Skin of body (tissue), 2 donors: ENCODE data around the gene IL27RA. TPM values are rescaled to one million over a fixed set of nuclear protein-coding genes. Genes with fewer than 3 reads are reported as not detected.
"Not testable (repeated sequence)": the region's sequence is repeated elsewhere in the genome, so short reads cannot be mapped to it uniquely, and the experiment has no call there.

ENCODE experiments used
- DNase-seq: peaks from one replicate; lab custom pipeline; 2025; lab: John Stamatoyannopoulos, UW
- total RNA-seq: library from RNA; depleted of rRNA; stranded (reverse); fragments of >200 nt; gene quantifications from one replicate; pipeline ENCODE4 v1.2.3, GENCODE V29; 2014

IL27RA gene
- total RNA-seq, 1 donor from 2014 or later = 4.7 TPM

- DNase-seq = no peak
These were observed 2.7 kb upstream of the IL27RA start for GRCh38 chr19:14028901-14029300.

DNA sequence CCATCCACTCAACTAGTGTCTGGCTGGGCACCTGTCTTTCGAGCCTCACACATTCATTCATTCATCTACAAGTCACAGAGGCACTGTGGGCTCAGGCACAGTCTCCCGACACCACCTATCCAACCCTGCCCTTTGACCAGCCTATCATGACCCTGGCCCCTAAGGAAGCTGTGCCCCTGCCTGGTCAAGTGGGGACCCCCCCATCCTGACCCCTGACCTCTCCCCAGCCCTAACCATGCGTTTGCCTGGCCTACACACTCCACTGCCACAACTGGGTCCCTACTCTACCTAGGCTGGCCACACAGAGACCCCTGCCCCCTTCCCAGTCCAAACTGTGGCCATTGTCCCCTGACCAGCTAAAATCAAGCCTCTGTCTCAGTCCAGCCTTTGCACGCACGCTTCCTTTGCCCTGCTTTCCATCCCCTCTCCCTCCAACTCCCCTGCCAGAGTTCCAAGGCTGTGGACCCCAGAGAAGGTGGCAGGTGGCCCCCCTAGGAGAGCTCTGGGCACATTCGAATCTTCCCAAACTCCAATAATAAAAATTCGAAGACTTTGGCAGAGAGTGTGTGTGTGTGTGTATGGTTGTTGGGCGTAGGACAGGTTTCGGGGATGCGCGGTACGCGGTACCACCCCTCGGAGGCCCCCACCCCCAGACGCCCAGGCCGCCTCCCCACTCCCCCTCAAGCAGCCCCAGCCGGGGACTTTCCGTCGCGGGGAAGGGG, 404 bp upstream of the IL27RA start:
- DNase-seq = no peak

- DNase-seq = no peak
These were observed 2.4 kb downstream of the IL27RA start for GRCh38 chr19:14033946-14034345.

- not testable (repeated sequence) for DNase-seq
These were observed 3.6 kb downstream of the IL27RA start for GRCh38 chr19:14035159-14035558.

- DNase-seq = no peak
These were observed 4.1 kb downstream of the IL27RA start for GRCh38 chr19:14035706-14036105.

GRCh38 chr19:14039181-14039580, 7.6 kb downstream of the IL27RA start:
- no peak for DNase-seq

DNA sequence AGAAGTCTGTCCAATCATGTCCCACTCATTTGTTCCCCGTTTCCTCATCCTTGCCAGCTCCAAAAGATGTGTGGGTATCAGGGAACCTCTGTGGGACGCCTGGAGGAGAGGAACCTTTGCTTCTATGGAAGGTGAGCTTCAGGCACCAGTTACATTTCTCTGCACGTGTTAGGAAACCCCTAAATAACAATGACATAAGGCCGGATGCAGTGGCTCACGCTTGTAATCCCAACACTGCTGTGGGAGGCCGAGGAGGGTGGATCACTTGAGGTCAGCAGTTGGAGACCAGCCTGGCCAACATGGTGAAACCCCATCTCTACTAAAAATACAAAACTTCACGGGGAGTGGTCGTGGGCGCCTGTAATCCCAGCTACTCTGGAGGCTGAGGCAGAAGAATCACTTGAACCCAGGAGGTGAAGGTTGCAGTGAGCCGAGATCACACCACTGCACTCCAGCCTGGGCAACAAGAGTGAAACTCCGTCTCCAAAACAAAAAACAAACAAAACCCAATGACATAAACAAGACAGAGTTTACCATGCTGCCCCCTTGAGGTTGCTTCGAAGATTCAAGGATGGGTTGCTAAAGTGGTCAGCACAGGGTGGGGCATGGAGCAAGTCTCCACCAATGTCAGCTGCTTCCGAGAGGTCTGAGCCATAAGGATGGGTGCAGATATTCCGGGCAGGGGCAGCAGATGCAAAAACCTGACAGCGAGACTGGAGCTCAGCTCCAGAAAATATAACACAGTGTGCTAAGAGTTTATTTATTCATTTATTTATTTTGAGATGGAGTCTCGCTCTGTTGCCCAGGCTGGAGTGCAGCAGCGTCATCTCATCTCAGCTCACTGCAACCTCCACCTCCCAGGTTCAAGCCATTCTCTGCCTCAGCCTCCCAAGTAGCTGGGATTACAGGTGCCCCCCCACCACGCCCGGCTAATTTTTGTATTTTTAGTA, 11.4 kb downstream of the IL27RA start:
- peak; percentile 39 for DNase-seq

GRCh38 chr19:14047866-14048265, 16.3 kb downstream of the IL27RA start:
- not testable (repeated sequence) for DNase-seq

DNA sequence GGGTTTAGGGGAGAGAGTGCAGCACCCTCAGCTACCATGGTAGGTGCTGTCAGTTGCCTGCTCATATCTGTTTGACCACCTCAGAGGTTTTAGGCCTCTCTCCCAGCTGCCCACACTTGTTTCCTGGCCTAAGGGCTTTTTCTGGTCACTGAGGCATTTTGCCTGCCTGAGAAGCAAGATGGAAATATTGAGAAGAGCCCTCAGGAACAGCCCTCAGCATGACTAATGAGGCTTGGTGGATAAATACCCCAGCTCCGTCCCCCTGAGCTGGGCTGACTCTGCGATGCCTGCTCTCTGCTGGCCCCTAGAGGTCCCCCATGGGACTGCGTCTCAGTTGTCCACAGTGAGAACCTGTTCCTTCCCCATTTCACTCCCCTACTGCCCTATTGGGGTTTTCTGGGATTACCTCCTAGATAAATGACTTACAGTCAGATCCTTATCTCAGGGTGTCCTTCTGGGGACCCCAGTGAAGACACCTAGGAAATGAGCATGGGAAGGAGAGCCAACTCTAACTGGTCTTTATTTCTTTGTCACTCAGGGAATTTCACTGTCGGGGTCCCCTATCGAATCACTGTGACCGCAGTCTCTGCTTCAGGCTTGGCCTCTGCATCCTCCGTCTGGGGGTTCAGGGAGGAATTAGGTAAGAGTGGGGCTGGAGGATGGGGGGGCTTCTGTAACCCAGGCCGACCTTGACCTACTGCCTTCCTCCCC, 17.0 kb downstream of the IL27RA start:
- DNase-seq = no peak

DNA sequence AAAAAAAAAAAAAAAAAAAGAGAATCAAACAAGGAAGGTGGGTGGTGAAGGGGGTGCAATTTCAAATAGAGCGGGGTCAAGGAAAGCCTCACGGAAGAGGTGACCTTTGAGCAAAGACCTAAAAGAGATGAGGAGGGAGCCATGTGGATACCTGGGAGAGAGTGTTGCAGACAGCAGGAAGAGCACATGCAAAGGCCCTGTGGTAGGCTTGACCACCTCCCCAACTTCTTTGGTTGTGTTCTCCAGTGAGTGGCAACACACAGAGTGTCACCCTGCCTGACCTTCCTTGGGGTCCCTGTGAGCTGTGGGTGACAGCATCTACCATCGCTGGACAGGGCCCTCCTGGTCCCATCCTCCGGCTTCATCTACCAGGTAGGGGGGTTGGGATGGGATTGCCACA, 18.9 kb downstream of the IL27RA start:
- no peak for DNase-seq

DNA sequence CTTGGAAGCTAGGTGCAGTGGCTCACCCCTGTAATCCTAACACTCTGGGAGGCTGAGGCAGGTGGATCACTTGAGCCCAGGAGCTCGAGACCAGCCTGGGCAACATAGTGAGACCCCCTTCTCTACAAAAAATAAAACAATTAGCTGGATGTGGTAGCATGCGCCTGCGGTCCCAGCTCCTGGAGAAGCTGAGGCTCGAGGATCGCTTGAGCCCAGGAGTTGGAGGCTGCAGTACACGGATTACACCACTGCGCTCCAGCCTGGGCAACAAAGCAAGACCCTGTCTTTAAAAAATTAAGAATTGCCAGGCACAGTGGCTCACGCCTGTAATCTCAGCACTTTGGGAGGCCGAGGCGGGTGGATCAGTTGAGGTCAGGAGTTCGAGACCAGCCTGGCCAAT, 19.4 kb downstream of the IL27RA start:
- DNase-seq = not testable (repeated sequence)

DNA sequence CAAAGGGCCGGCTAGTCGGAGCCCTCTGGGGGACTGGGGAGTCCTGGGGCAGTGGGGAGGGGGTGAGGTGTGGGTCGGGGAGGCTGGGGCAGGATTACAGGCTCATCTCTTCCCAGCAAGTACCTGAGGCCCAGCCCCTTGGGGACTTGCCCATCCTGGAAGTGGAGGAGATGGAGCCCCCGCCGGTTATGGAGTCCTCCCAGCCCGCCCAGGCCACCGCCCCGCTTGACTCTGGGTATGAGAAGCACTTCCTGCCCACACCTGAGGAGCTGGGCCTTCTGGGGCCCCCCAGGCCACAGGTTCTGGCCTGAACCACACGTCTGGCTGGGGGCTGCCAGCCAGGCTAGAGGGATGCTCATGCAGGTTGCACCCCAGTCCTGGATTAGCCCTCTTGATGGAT, 20.4 kb downstream of the IL27RA start:
- DNase-seq = no peak

- no peak for DNase-seq
These were observed 20.9 kb downstream of the IL27RA start for GRCh38 chr19:14052470-14052869.

DNA sequence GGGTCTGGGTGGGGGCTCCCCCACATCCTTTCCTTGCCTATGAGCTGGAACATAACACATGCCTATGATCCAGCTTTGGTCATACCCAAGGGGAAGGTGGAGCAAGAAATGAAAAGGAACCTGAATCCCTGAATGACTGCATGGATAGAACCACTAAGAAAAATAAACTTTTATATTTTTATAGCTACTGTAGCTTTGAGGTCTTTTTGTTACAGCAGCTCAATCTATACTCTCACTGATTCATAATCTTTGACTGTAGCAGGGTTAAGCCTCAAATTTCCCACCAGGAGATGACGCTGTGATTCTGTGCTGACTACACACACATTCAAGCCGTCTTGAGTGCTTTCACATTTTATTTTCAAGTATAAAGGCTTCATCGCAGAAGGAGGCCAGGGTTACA, 21.5 kb downstream of the IL27RA start:
- DNase-seq = no peak

DNA sequence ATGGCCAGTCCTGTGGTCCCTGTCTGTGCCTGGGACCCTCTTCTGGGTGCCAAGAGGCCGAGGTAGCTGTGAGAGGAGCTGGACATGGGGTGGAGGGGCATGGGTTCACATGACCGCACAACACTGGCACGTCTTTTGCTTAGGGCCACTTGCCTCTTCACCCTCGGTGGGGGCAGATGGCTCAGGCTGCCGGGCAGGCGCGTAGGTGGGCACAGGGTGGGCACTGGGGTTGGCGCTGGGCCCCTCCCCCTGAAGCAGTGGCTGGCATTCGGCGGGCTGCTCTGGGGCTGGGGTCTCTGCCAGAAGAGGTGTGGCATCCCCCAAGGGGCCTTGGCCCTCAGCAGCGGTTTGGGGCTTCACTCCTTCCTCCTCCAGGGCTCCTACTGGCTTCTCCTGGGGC, 21.9 kb downstream of the IL27RA start:
- DNase-seq = no peak

DNA sequence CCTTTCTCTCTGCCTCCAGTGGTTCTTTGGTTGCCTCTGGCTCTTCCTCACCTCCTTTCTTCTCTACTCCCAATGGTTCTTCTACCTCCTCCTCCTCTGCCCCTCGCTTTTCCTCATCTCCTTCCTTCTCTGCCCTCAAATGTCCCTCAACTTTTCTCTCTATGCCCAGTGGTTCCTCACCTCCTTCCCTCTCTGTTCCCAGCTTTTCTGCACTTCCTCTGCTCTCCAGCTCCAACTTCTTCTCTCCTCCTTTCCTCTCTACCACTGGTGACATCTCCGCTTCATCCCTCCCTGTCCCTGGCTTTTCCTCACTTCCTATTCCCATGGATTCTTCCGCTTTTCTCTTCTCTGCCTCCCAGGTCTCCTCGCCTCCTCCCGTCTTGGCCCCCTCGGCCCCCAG, 22.5 kb downstream of the IL27RA start:
- DNase-seq = no peak

- DNase-seq = no peak
These were observed 23.2 kb downstream of the IL27RA start for GRCh38 chr19:14054721-14055120.

GRCh38 chr19:14055396-14055795, 23.8 kb downstream of the IL27RA start:
- DNase-seq = no peak

- no peak for DNase-seq
These were observed 24.6 kb downstream of the IL27RA start for GRCh38 chr19:14056069-14056666.

GRCh38 chr19:14056741-14057356, 25.3 kb downstream of the IL27RA start:
- DNase-seq = no peak
